COLO668 (cell line): Measurements from ENCODE around the gene OBSCN.
"Not testable (repeated sequence)": the region's sequence is repeated elsewhere in the genome, so short reads cannot be mapped to it uniquely, and the experiment has no call there.

ENCODE experiments used
- DNase-seq: peaks from one replicate; lab custom pipeline; 2025; ENCODE audit not compliant: unreplicated experiment; lab: John Stamatoyannopoulos, UW

The OBSCN gene

DNA sequence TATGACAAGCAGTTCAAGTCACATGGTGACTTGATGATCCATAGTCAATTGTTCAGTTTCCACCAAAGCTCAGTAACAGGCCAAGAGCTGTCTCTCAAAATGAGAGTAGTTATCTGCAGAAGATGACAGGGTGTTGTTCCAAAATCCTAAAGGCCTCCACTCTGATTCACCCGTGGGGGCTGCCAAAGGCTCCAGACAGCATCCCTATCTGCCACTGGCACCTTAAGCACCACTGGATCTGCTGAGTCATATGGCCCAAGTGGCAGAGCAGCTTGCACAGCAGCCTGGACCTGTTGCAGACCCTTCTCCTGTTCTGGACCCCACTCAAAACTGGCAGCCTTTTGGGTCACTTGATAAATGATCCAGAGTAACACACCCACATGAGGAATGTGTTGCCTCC is 44.6 kb downstream of the OBSCN start:
- not testable (repeated sequence) for DNase-seq

DNA sequence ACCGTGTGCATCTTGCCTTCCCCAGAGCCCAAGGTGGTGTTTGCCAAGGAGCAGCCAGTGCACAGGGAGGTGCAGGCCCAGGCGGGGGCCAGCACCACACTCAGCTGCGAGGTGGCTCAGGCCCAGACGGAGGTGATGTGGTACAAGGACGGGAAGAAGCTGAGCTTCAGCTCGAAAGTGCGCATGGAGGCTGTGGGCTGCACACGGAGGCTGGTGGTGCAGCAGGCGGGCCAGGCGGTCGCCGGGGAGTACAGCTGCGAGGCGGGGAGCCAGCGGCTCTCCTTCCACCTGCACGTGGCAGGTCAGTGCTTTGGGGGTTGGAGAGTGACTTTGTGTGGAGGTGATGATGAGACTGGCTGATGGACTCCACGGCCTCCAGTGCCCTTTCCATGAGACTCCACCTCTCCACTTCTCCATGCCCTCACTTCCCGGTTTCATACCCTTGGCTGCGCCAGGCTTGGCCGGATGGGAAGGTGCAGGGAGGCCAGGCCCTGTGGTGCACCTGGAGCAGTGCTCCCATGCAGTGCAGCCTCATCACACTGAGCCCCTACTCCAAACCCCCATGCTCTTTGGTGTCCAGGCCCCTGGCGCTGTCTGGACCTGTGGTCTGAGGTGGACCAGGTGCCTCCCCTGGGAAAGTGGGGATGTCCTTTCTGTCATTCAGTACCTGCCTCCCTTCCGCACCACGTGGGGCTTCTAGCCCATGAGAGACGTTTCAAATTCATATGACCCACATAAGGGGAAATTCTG is 49.0 kb downstream of the OBSCN start:
- DNase-seq: no peak

DNA sequence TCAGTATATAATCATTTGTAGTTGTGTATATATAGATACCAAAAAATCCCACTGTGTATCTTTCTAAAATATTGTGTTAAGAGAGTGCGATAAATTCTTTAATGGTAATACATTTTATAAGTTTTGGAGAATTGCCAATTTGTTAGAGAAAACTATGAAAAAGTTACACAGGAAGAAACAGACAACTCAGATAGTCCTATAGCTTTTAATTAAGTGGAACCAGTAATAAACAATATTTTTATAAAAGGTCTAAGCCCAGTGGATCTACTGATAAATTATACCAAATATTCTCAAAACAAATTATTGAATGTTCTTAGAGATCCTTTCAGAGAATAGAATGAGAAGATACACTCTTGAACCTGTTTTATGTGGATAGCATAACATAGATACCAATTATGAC is 50.6 kb downstream of the OBSCN start:
- DNase-seq: no peak

DNA sequence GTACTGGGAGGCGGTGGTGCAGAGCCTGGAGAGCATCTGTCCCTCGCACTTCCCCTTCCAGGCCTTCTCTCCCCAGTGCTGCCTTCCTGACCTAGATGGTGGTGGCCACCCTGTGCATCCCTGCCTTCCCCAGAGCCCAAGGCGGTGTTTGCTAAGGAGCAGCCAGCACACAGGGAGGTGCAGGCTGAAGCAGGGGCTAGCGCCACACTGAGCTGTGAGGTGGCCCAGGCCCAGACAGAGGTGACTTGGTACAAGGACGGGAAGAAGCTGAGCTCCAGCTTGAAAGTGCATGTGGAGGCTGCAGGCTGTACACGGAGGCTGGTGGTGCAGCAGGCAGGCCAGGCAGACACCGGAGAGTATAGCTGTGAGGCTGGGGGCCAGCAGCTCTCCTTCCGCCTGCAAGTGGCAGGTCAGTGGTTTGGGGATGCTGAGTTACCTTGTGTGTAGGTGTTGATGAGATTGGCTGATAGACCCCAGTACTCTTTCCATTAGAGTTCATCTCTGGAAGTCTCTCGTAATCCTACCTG is 51.6 kb downstream of the OBSCN start:
- DNase-seq: no peak

DNA sequence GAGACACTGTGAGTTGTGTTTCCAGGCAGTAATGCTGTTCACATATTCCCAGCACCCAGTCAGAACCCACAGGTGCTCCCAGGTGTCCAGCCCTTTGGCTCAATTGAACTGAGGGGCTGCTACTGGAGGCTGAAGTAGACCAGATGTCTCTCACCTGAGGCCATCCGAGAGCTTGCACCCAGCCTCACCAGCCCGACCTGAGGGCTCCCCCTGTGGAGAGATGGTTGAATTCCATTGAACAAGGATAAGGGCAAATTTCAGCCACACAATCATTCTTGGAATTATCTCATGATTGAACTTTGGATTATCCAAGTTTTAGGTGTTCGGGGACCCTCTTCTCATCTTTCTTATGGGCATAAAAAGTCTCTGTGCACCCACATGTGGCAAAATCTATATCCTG is 52.1 kb downstream of the OBSCN start:
- no peak for DNase-seq

DNA sequence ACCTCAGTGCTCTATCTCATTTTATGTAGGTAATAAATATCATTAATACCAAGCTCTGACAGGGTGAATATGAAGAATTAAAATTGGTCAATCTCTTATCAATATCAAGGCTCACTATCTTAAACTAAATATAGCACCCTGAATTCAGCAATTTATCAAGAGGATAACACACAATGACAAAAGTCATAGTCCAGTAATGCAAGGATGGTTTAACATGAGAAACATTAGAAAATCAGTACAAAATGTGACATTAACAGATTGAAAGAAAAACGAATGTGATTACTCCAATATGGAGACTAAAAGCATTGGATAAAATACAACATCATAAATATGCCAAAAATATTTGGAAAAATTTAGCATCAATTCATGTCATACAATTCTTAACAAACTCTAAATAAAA is 53.9 kb downstream of the OBSCN start:
- no peak for DNase-seq

DNA sequence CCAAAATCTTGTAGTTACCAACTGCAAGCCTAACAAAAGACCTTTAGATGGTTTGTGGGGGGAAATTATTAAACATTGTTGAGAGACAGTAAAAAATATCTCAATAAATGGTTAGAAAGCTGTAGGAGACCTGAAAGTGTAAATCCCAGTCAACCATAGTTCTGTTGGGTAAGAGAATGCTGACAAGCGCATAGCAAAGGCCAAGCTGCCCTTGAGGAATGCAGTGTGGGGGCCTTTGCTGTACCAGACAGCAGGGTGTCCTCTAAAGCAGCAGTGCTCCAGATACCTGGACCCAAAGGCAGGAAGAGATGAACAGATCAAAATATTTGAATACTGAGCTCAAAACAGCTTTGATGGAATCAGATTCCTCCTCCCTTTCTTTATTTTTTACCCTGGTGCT is 54.6 kb downstream of the OBSCN start:
- no peak for DNase-seq

DNA sequence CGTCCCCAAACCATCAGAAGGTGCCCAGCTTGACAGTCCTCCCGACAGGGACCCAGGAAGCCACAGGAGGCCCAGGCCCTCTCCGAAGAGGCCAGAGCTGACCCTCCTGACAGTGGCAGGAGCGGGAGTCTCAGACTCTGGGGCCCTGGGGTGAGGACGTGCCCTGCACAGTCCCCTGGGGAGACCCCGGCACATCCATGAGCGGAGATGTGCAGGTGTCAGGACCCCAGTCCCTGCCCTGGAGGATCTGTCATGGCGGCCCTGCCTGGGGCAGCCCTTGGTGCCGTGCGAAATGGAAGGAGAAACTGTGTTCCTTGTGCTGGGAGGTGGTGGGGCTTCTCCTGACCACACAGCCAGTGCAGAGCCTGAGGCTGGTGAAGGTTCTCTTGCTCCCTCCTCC is 55.8 kb downstream of the OBSCN start:
- no peak for DNase-seq

DNA sequence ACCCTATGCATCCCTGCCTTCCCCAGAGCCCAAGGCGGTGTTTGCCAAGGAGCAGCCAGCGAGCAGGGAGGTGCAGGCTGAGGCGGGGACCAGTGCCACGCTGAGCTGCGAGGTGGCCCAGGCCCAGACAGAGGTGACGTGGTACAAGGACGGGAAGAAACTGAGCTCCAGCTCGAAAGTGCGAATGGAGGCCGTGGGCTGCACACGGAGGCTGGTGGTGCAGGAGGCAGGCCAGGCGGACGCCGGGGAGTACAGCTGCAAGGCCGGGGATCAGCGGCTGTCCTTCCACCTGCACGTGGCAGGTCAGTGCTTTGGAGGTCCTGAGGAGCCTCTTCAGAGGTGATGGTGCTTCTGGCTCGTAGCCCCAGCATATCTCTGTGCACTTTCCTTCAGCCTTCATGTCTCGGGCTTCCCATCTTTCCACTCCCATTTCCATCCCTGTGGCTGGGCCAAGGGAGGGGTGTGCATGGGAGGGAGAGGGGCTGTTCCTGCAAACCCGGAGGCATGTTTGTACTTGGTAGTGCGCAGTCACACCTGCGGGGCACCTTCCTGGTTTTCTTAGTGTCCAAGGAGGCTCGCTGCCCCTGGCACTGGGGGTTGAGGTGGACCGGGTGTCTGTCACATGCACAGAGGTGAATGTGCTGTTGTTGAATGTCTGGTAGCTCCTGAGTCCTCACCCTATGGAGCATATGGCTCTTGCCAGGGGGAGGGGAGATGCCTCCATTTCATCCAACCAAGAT is 56.4 kb downstream of the OBSCN start:
- no peak for DNase-seq

DNA sequence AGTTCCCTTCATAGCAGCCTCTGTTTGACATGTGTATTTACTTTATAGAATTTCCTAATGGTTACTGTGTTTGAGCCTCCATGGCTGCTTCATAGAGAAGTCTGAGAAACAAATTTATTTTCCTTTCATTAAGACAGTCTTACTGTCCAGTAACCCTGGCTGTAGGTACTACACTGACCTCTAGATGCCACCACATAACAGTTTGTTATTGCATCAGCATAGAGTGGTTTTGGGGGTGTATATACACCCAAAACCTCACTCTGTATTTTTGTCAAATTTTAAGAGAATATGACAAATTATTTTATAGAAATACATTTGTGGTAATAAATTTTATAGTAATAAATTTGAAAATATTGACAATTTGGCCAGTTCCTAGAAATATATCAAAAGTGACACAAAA is 57.3 kb downstream of the OBSCN start:
- DNase-seq: no peak

DNA sequence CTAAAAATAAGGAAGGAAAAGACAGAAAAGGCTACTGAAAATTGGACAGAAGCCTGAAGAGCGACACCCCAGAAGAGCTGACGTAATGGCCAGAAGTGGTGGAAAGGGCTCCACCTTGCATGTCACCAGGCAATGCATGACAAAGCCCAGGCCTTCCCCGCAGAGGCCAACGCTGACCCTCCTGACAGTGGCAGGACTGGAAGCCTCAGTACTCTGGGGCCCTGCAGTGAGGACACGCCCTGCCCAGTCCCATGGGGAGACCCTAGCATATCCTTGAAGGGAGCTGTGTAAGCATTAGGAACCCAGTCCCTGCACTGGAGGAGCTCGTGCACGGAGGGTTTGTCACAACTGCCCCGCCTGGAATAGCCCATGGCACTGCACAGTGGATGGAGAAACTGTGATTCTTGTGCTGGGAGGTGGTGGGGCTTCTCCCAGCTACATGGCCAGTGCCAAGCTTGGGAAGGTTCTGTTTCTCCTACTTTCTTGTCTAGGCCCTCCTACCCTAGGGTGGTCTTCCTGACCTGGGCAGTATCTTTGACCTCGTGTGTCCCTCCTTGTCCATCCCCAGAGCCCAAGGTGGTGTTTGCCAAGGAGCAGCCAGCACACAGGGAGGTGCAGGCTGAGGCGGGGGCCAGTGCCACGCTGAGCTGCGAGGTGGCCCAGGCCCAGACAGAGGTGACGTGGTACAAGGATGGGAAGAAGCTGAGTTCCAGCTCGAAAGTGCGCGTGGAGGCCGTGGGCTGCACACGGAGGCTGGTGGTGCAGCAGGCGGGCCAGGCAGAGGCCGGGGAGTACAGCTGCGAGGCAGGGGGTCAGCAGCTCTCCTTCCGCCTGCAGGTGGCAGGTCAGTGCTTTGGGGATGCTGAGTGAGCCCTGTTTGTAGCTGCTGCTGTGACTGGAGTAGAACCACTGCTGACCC is 60.4 kb downstream of the OBSCN start:
- DNase-seq: no peak

DNA sequence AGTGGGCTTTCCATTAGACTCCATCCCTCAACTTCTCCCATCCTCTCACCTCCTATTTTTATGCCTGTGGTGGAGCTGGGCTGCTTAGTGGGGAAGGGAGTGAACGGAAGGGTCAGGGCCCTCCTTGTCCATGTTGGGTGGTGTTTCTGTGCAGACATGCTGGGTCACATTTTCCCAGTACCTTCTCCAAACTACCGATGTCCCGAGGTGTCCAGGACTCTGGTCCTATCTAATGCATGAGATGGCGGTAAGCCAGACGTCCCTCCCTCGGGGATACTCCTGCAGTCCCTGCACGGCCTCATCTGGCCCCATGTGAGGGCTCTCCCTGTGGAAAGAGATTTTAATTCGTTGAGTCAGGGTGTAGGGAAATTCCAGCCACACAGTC is 61.0 kb downstream of the OBSCN start:
- DNase-seq: no peak

DNA sequence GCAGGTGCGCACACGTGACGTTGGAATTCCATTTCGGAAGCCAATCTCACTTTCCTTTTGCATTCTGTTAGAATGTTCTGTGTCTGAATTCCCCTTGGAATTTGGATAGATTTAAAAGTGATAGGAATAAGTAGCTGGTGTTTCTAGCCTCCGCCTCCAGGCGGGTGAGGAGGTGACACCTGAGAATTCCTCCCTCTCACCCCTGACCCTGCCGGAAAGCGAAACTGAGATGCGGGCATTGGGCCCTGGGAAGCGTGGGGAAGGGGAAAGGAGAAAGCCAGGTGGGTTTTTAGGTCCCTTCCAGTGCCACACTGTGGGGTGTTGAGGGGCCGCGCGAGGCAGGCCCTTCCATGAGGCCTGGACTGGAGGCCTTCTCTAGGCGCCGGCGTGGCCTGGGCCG is 61.6 kb downstream of the OBSCN start:
- DNase-seq: not testable (repeated sequence)

DNA sequence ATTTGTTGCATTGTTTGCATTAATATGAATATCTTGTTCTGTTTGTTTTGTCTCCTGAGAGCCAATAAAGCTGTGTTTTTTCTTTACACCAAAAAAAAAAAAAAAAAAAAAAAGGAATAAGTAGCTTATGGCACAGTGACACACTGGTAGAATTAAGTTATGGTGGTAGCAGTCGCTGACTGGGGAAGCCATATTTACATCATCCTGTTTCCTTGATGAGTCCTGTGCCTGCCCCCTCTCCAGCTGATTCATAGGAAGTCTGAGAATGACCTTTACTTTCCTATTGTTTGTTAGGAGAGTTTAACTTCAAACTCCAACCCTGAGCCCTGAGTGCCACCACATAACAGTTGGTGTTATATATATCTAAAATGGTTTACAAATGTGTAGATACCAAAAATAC is 62.2 kb downstream of the OBSCN start:
- DNase-seq: no peak

DNA sequence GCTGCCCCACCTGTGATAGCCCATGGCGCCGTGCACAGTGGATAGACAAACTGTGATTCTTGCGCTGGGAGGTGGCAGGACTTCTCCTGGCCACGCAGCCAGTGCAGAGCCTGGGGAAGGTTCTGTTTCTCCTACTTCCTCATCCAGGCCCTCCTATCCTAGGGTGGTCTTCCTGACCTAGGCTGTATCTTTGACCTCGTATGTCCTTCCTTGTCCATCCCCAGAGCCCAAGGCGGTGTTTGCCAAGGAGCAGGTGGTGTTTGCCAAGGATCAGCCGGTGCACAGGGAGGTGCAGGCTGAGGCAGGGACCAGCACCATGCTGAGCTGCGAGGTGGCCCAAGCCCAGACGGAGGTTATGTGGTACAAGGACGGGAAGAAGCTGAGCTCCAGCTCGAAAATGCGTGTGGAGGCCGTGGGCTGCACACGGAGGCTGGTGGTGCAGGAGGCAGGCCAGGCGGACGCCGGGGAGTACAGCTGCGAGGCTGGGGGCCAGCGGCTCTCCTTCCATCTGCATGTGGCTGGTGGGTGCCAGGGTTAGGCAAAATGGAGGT is 63.9 kb downstream of the OBSCN start:
- DNase-seq: no peak

DNA sequence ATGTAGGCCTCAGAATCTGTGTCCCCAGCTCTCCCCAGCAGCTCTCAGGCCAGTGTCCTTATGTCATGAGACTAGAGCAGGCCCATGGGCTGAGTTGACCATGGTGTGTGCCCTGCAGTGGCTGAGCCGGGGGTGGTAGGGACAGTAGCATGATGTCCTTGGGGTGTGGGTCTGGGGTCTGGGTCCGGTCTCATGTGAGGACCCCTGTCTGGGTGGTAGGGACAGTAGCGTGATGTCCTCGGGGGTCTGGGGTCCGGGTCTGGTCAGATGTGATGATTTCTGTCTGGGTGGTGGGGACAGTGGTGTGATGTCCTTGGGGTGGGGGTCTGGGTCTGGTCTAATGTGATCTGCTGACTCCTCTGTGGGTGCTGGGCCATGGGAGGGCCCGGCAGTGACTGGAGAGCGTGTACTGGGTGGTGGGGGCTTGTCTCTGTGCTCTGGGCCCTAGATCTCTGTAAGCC is 64.5 kb downstream of the OBSCN start:
- no peak for DNase-seq

DNA sequence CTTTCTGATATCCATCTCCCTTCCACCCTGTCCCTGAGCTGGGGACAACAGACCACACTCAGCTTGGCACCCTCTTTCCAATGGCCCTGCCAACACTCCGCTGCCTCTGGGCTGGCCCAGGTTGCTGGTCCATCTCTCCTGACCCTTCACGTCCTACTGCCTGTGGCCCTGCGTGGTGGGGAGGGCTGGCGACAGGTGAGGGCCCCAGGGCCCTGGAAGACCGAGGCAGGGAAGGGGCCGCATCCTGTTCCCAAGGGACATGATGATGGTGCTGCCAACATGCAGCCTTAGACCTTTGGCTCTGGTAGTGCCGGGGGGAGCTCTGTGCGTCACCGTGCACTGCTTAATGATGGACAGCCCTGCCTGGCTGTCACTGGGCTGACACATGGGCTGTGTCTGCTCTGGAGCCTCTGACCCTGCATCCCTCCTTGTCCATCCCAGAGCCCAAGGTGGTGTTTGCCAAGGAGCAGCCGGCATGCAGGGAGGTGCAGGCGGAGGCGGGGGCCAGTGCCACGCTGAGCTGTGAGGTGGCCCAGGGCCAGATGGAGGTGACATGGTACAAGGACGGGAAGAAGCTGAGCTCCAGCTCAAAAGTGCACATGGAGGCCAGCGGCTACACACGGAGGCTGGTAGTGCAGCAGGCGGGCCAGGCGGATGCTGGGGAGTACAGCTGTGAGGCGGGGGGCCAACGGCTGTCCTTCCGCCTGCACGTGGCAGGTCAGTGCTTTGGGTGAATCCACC is 65.2 kb downstream of the OBSCN start:
- DNase-seq: no peak

DNA sequence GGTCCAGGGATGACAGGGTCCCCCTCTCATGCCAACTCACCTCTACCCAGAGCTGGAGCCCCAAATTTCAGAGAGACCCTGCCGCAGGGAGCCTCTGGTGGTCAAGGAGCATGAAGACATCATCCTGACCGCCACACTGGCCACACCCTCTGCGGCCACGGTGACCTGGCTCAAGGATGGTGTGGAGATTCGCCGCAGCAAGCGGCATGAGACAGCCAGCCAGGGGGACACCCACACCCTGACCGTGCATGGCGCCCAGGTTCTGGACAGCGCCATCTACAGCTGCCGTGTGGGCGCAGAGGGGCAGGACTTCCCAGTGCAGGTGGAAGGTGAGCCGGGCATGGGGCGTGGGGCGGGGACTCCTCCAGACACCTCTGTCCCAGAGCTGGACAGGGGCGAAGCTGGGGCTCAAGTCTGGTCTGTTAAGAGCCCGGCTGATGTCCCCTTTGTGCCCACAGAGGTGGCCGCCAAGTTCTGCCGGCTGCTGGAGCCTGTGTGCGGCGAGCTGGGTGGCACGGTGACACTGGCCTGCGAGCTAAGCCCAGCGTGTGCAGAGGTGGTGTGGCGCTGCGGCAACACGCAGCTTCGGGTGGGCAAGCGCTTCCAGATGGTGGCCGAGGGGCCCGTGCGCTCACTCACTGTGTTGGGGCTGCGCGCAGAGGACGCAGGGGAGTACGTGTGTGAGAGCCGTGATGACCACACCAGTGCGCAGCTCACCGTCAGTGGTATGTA is 66.0 kb downstream of the OBSCN start:
- DNase-seq: no peak

DNA sequence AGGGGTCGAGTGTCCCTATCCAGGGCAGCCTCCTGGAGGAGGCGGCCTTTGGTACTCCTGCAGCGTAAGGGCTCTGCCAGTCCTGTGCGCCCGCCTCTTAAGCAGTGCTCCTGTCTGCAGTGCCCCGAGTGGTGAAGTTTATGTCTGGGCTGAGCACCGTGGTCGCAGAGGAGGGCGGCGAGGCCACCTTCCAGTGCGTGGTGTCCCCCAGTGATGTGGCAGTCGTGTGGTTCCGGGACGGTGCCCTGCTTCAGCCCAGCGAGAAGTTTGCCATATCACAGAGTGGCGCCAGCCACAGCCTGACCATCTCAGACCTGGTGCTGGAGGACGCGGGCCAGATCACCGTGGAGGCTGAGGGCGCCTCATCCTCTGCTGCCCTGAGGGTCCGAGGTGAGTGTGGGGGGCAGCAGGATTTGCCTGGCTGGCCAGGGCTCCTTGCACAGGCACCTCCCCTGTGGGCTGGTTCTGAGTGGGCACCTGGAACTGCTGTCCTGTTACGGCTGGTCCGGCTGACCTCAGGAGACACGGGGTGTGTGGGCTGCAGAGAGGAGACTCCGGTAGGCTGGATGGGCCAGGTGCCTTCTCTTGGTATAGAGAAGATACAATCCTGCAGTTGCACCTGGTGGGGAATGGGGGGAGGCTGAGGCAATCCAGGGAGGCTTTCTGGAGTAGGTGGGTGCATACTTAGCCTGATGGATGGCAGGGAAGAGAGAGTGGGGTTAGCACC is 66.8 kb downstream of the OBSCN start:
- no peak for DNase-seq
